ENCODE data around the gene ARID1B. TPM values are rescaled to one million over a fixed set of nuclear protein-coding genes. Genes with fewer than 3 reads are reported as not detected.

Gene ARID1B
- total and polyA plus RNA-seq, 8 donors, result 67.6 to 102 (median 99.0) TPM

DNA sequence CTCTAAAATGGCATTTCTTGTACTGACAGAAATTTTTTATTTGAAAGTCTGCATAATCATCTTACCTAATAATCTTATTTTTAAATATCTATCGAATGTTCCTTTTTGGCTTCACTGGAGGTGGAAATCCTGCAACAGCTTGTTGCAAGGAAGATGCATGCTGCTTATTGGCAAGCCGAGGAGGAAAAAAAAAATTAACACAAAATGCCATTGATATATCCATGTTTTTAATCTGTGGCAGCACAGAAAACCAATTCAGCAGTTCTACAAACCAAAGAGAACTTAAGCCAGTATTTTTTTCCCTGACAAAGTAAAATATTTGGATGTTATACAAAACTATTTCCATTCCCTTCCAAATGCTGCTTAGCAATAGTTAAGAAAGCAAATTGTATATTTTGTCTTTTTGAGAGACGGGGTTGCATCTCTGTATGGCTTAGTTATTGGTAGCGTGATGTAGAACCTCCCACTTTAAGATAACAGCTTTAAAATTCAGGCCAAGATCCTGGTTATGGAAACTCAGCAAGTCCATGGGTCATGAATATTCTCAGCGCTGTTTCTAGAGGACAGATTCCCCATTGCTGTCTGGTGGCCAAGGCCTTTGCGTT, 314.8 kb downstream of the ARID1B start:
- peaks cover 8 to 13% of the 10 kb centered on the region in 2 donors for H3K4me1 ChIP-seq
- peak overlapping the region in 1 of 2 donors; percentile 16 for H3K27ac ChIP-seq

DNA sequence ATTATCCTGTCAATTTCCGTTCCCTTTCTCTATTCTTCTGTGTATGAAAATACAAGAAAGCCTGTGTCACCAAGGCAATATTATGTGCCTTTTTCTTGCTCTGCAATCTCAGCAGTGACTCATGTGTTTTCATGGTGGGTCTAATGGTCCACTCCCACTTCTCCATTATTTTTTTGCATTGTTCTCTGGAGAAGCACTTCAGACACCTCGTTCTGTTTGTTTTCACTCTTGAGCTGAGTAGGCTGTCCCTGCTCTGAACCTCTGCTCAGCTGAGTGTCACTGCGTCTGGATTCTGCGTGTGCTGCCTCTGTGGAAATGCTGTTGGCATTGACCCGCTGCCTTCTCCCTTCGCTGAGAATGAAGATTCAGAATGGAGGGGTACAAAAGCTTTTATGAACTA, 315.6 kb downstream of the ARID1B start:
- peak; percentile 57 for ATAC-seq
- no peak for DNase-seq
- Histone ChIP-seq H3K27me3 (no peaks in the 10 kb centered on the region), H3K36me3 (no peaks in the 10 kb centered on the region), H3K9me3 (no peaks in the 10 kb centered on the region), H3K4me3 (no peak overlapping the region), H3K4me1 (peaks cover 8 to 13% of the 10 kb centered on the region in 2 donors), H3K27ac (peak overlapping the region in 1 of 2 donors; percentile 16)
- TF ChIP-seq CTCF (IDR thresholded peaks at IDR 0.05), result no peak
- intact Hi-C loops (cut with DNase I), result no loop called here

More for the DNA sequence above, 314.8 kb downstream of the ARID1B start:
- Histone ChIP-seq H3K36me3 (no peaks in the 10 kb centered on the region), H3K27me3 (no peaks in the 10 kb centered on the region), H3K4me3 (no peak overlapping the region), H3K9me3 (no peaks in the 10 kb centered on the region)
- intact Hi-C loops (cut with DNase I), result no loop called here
- DNase-seq (peak in 2 of 4 donors; percentile 59 to 72), ATAC-seq (no peak)
- TF ChIP-seq CTCF (IDR thresholded peaks at IDR 0.05), result no peak

GRCh38 chr6:157093536-157093935, 316.4 kb downstream of the ARID1B start:
- H3K9me3 ChIP-seq, result no peaks in the 10 kb centered on the region
- no peak overlapping the region for H3K27ac ChIP-seq
- no peak for TF ChIP-seq CTCF (IDR thresholded peaks at IDR 0.05)
- no peak for ATAC-seq
- no peaks in the 10 kb centered on the region for H3K27me3 ChIP-seq
- H3K36me3 ChIP-seq, result no peaks in the 10 kb centered on the region
- H3K4me3 ChIP-seq, result no peak overlapping the region
- peak in 2 of 4 donors; percentile 43 to 62 for DNase-seq
- peaks cover 8 to 13% of the 10 kb centered on the region in 2 donors for H3K4me1 ChIP-seq
- intact Hi-C loops (cut with DNase I), result no loop called here

- DNase-seq (no peak), ATAC-seq (no peak)
- TF ChIP-seq CTCF (IDR thresholded peaks at IDR 0.05), result no peak
- no peak overlapping the region for H3K4me3 ChIP-seq
- H3K27me3 ChIP-seq, result no peaks in the 10 kb centered on the region
- intact Hi-C loops (cut with DNase I), result no loop called here
- peaks cover 8 to 13% of the 10 kb centered on the region in 2 donors for H3K4me1 ChIP-seq
- no peak overlapping the region for H3K27ac ChIP-seq
- no peaks in the 10 kb centered on the region for H3K36me3 ChIP-seq
- no peaks in the 10 kb centered on the region for H3K9me3 ChIP-seq
Measured at GRCh38 chr6:157094038-157094437, 316.9 kb downstream of the ARID1B start.

DNA sequence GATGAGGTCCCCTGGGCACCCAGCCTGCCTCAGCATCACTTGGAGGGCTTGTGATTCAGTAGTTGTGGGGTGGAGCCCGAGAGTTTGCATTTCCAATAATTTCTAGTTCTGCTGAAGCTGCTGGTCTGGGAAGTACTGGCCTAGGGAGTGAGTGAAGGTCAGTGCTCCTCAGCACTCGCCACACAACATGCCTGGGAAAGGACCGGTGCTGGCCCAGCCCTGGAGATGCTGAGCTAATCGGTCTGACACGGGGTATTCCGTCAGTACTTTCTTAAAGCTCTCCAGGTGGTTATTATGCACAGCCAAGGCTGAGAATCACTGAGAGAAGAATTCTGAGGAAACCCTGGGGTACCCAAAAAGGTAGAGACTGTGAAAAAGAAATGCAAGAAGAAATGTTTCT, 317.9 kb downstream of the ARID1B start:
- H3K9me3 ChIP-seq, result no peaks in the 10 kb centered on the region
- H3K36me3 ChIP-seq, result no peaks in the 10 kb centered on the region
- intact Hi-C loops (cut with DNase I), result no loop called here
- no peak for DNase-seq
- H3K4me3 ChIP-seq, result no peak overlapping the region
- H3K27me3 ChIP-seq, result no peaks in the 10 kb centered on the region
- no peak for ATAC-seq
- no peak for TF ChIP-seq CTCF (IDR thresholded peaks at IDR 0.05)
- H3K4me1 ChIP-seq, result peaks cover 13 to 18% of the 10 kb centered on the region in 2 donors
- no peak overlapping the region for H3K27ac ChIP-seq
